SU-DHL-6 (cell line): Measurements from ENCODE around the gene HIVEP3.

ENCODE experiments used
- EZH2phosphoT487 ChIP-seq: fragments of 200-600 bp; sonication (generic), shearing (Covaris generic); conservative IDR thresholded peaks from 2 replicates; pipeline ENCODE4 v1.6.1; 2018; ENCODE audit warnings: mild to moderate bottlenecking, antibody characterized with exemption, low read length, moderate library complexity, mixed read lengths
- TF ChIP-seq, protein P1 (sequence below): fragments of 200-600 bp; sonication (generic); IDR thresholded peaks from one replicate; pipeline ENCODE4 v1.5.1; 2017; ENCODE audit warnings: antibody characterized with exemption, mild to moderate bottlenecking, low read length, moderate library complexity; ENCODE audit not compliant: insufficient read depth, poor library complexity, severe bottlenecking

DNA sequence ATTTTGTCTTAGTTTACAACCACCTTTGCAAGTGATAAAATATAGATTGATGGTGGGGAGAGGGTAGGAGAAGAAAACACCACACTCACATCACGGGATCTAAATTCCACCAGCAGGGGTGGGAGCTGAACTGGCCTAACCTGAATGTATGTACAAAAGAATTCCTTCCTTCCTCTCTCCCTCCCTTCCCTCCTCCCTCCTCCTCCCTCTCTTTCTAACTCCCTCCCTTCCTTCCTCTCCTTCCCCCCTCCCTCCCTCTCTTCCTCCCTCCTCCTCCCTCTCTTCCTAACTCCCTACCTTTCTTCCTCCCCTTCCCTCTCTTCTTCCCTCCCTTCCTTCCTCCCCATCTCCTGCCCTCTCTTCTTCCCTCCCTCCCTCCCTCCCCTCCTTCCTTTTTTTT is 40.2 kb downstream of the HIVEP3 start:
- TF ChIP-seq, protein P1, sequence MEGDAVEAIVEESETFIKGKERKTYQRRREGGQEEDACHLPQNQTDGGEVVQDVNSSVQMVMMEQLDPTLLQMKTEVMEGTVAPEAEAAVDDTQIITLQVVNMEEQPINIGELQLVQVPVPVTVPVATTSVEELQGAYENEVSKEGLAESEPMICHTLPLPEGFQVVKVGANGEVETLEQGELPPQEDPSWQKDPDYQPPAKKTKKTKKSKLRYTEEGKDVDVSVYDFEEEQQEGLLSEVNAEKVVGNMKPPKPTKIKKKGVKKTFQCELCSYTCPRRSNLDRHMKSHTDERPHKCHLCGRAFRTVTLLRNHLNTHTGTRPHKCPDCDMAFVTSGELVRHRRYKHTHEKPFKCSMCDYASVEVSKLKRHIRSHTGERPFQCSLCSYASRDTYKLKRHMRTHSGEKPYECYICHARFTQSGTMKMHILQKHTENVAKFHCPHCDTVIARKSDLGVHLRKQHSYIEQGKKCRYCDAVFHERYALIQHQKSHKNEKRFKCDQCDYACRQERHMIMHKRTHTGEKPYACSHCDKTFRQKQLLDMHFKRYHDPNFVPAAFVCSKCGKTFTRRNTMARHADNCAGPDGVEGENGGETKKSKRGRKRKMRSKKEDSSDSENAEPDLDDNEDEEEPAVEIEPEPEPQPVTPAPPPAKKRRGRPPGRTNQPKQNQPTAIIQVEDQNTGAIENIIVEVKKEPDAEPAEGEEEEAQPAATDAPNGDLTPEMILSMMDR, result no peak
- no peak for TF ChIP-seq EZH2phosphoT487
